ENCODE results near the gene EREG. TPM values are rescaled to one million over a fixed set of nuclear protein-coding genes. Genes with fewer than 3 reads are reported as not detected.

The EREG gene
- total and polyA plus RNA-seq, 4 donors: 0.51 TPM; not detected in 3

GRCh38 chr4:74391890-74392475 is 27.0 kb downstream of the EREG start:
- Histone ChIP-seq H3K4me3 (ENCODE audit: low read depth in 1 of 3, low read length in 3 of 3) (no peak overlapping the region), H3K36me3 (ENCODE audit: control insufficient read depth in 4 of 4, insufficient read depth in 3 of 4, low read depth in 1 of 4, low read length in 3 of 4) (no peaks in the 10 kb centered on the region), H3K4me1 (ENCODE audit: control insufficient read depth in 4 of 4, insufficient read depth in 4 of 4, low read length in 3 of 4) (no peaks in the 10 kb centered on the region), H3K27me3 (ENCODE audit: control insufficient read depth in 4 of 4, insufficient read depth in 4 of 4, low read length in 3 of 4) (peaks cover 0 to 3% (median 0%) of the 10 kb centered on the region in 4 donors), H3K9me3 (ENCODE audit: control insufficient read depth in 4 of 4, low read length in 3 of 4) (no peaks in the 10 kb centered on the region), H3K27ac (ENCODE audit: low read depth in 1 of 2, low read length in 2 of 2) (no peak overlapping the region), H3K9ac (ENCODE audit: low read depth in 1 of 2, low read length in 2 of 2) (no peak overlapping the region)
- no peak for TF ChIP-seq HNF4G (IDR thresholded peaks at IDR 0.05)
- TF ChIP-seq FOXA1 (IDR thresholded peaks at IDR 0.05): no peak
- TF ChIP-seq JUND (IDR thresholded peaks at IDR 0.05): no peak
- no peak for TF ChIP-seq GABPA (IDR thresholded peaks at IDR 0.05 in 1 of 2, conservative IDR thresholded peaks at IDR 0.05 in 1 of 2)
- no peak for TF ChIP-seq MAX (IDR thresholded peaks at IDR 0.05)
- TF ChIP-seq TAF1 (conservative IDR thresholded peaks at IDR 0.05): no peak
- TF ChIP-seq ZBTB33 (IDR thresholded peaks at IDR 0.05): no peak
- TF ChIP-seq SP1 (IDR thresholded peaks at IDR 0.05): no peak
- TF ChIP-seq RXRA (IDR thresholded peaks at IDR 0.05): no peak
- no peak for TF ChIP-seq YY1 (IDR thresholded peaks at IDR 0.05)
- TF ChIP-seq NR2F2 (IDR thresholded peaks at IDR 0.05): no peak
- WGBS: 90% methylated on average over 2 of the region's 2 CpGs
- no peak for DNase-seq (ENCODE audit: low spot score)

DNA sequence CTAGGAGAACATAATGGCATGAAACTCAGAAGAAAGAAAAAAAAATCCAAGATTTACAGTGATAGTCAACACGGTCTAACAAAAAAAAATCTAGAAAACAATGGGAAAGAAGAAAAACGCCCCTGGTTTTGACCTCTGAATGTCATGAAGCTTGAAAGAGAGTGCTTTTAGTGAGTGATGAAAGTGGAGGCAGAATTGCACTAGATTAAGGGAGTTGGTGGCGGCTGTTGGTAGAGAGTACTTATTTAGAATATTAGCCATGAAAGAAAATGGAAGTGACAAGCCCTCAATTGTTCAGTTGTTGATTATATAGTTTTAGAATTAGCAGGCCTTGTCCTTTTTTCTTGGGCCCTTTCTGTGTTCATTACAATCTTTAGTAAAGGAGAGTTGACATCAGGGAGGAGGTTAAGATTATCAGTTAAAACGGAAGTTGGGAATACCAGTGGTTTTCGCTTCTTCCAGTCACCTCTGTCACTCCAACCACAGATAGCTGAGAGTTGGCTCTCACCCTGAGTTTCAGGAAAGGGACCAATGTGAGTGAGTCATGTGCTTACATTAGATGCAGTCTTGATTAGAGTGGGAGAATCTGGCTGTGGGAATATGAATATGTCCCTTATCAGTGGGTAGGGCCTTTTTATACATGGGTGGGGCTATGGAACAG is 29.7 kb downstream of the EREG start:
- Histone ChIP-seq H3K9me3 (ENCODE audit: control insufficient read depth in 4 of 4, low read length in 3 of 4) (no peaks in the 10 kb centered on the region), H3K27ac (ENCODE audit: low read depth in 1 of 2, low read length in 2 of 2) (no peak overlapping the region), H3K36me3 (ENCODE audit: control insufficient read depth in 4 of 4, insufficient read depth in 3 of 4, low read depth in 1 of 4, low read length in 3 of 4) (no peaks in the 10 kb centered on the region), H3K27me3 (ENCODE audit: control insufficient read depth in 4 of 4, insufficient read depth in 4 of 4, low read length in 3 of 4) (no peaks in the 10 kb centered on the region), H3K9ac (ENCODE audit: low read depth in 1 of 2, low read length in 2 of 2) (no peak overlapping the region), H3K4me3 (ENCODE audit: low read depth in 1 of 3, low read length in 3 of 3) (no peak overlapping the region), H3K4me1 (ENCODE audit: control insufficient read depth in 4 of 4, insufficient read depth in 4 of 4, low read length in 3 of 4) (peaks cover 0 to 2% (median 0%) of the 10 kb centered on the region in 4 donors)
- no peak for TF ChIP-seq TAF1 (conservative IDR thresholded peaks at IDR 0.05)
- TF ChIP-seq, protein P1, sequence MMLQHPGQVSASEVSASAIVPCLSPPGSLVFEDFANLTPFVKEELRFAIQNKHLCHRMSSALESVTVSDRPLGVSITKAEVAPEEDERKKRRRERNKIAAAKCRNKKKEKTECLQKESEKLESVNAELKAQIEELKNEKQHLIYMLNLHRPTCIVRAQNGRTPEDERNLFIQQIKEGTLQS (IDR thresholded peaks at IDR 0.05): no peak
- no peak for TF ChIP-seq RXRA (IDR thresholded peaks at IDR 0.05)
- no peak for TF ChIP-seq HNF4G (IDR thresholded peaks at IDR 0.05)
- no peak for TF ChIP-seq SP1 (IDR thresholded peaks at IDR 0.05)
- WGBS: 80% methylated on average over 5 of the region's 5 CpGs
- DNase-seq (ENCODE audit: low spot score): no peak

- Histone ChIP-seq H3K9ac (ENCODE audit: low read depth in 1 of 2, low read length in 2 of 2) (no peak overlapping the region), H3K27me3 (ENCODE audit: control insufficient read depth in 4 of 4, insufficient read depth in 4 of 4, low read length in 3 of 4) (no peaks in the 10 kb centered on the region), H3K4me3 (ENCODE audit: low read depth in 1 of 3, low read length in 3 of 3) (no peak overlapping the region), H3K4me1 (ENCODE audit: control insufficient read depth in 4 of 4, insufficient read depth in 4 of 4, low read length in 3 of 4) (peaks cover 0 to 2% (median 0%) of the 10 kb centered on the region in 4 donors), H3K9me3 (ENCODE audit: control insufficient read depth in 4 of 4, low read length in 3 of 4) (no peaks in the 10 kb centered on the region), H3K27ac (ENCODE audit: low read depth in 1 of 2, low read length in 2 of 2) (no peak overlapping the region), H3K36me3 (ENCODE audit: control insufficient read depth in 4 of 4, insufficient read depth in 3 of 4, low read depth in 1 of 4, low read length in 3 of 4) (no peaks in the 10 kb centered on the region)
- 48% methylated on average over 2 of the region's 2 CpGs for WGBS
- no peak for DNase-seq (ENCODE audit: low spot score)
- TF ChIP-seq MAX (IDR thresholded peaks at IDR 0.05) (no peak), JUND (IDR thresholded peaks at IDR 0.05) (no peak)
These were observed 30.7 kb downstream of the EREG start for GRCh38 chr4:74395633-74396032.
